Loucy (cell line): ENCODE measurements around the gene RB1.

ENCODE experiments used
- H2AFZ ChIP-seq: fragments of 200-600 bp; sonication (generic); 2 replicates; pipeline ENCODE4 v1.6.0; 2016; ENCODE audit warnings: antibody characterized with exemption, mild to moderate bottlenecking, low read length, moderate library complexity
- H3F3A ChIP-seq: fragments of 200-600 bp; 2 replicates; pipeline ENCODE4 v1.6.0; 2016; ENCODE audit warnings: antibody characterized with exemption, low read depth, mild to moderate bottlenecking
- H3K27me3 ChIP-seq: fragments of 200-600 bp; sonication (generic); 2 replicates; pipeline ENCODE4 v1.6.1; 2014; ENCODE audit warnings: low read length, mild to moderate bottlenecking; ENCODE audit not compliant: insufficient read depth, poor library complexity, severe bottlenecking
- H3K36me3 ChIP-seq: fragments of 200-600 bp; sonication (generic); 2 replicates; pipeline ENCODE4 v1.6.1; 2016; ENCODE audit warnings: low read length; ENCODE audit not compliant: insufficient read depth
- H3K4me1 ChIP-seq: fragments of 200-600 bp; sonication (generic); 2 replicates; pipeline ENCODE4 v1.5.1; 2014; ENCODE audit warnings: low read length, mild to moderate bottlenecking; ENCODE audit not compliant: insufficient read depth, poor library complexity, severe bottlenecking
- H3K4me2 ChIP-seq: fragments of 200-600 bp; sonication (generic); 2 replicates; pipeline ENCODE4 v1.6.0; 2014; ENCODE audit warnings: antibody characterized with exemption, low read length, low read depth, mild to moderate bottlenecking; ENCODE audit not compliant: poor library complexity, severe bottlenecking
- H3K4me3 ChIP-seq: fragments of 200-600 bp; sonication (generic); 2 replicates; pipeline ENCODE4 v1.5.1; 2014; ENCODE audit warnings: low read length, mild to moderate bottlenecking, mixed read lengths; ENCODE audit not compliant: poor library complexity, severe bottlenecking
- H3K79me2 ChIP-seq: fragments of 200-600 bp; sonication (generic); 2 replicates; pipeline ENCODE4 v1.6.1; 2014; ENCODE audit warnings: low read length; ENCODE audit not compliant: insufficient read depth
- H3K9ac ChIP-seq: fragments of 200-600 bp; sonication (generic); 2 replicates; pipeline ENCODE4 v1.6.0; 2014; ENCODE audit warnings: mild to moderate bottlenecking, low read depth, low read length, moderate library complexity; ENCODE audit not compliant: poor library complexity, severe bottlenecking
- H3K9me2 ChIP-seq: fragments of 200-600 bp; sonication (generic); replicated peaks from 2 replicates; pipeline ENCODE4 v1.6.1; 2016; ENCODE audit warnings: low read depth, low read length, mixed read lengths
- H3K9me3 ChIP-seq: fragments of 200-600 bp; sonication (generic); 2 replicates; pipeline ENCODE4 v1.6.1; 2014; ENCODE audit warnings: mild to moderate bottlenecking, antibody characterized with exemption, low read length, low read depth; ENCODE audit not compliant: insufficient read depth
- H4K20me1 ChIP-seq: fragments of 200-600 bp; sonication (generic); 2 replicates; pipeline ENCODE4 v1.6.0; 2014; ENCODE audit warnings: antibody characterized with exemption, low read length, mild to moderate bottlenecking; ENCODE audit not compliant: insufficient read depth, poor library complexity, severe bottlenecking
- EZH2phosphoT487 ChIP-seq: fragments of 200-600 bp; IDR thresholded peaks from 2 replicates; pipeline ENCODE4 v1.6.1; 2018; ENCODE audit warnings: antibody characterized with exemption, mild to moderate bottlenecking, moderate library complexity, borderline replicate concordance
- TF ChIP-seq, protein P1 (sequence below): fragments of 200-600 bp; sonication (generic); conservative IDR thresholded peaks from 2 replicates; pipeline ENCODE4 v1.5.1; 2014; ENCODE audit warnings: mild to moderate bottlenecking, antibody characterized with exemption, low read length

Gene RB1

GRCh38 chr13:48505012-48505411 lies 201.5 kb downstream of the RB1 start:
- Histone ChIP-seq H3K9me3 (no peaks in the 10 kb centered on the region), H3K9ac (peak overlapping the region; percentile 56), H3K36me3 (no peaks in the 10 kb centered on the region), H3K4me1 (peaks cover 87% of the 10 kb centered on the region), H3K79me2 (peaks cover 5% of the 10 kb centered on the region; the same call in 1 of the 2 replicates), H3F3A (peaks cover 9% of the 10 kb centered on the region), H3K27me3 (no peaks in the 10 kb centered on the region), H3K4me3 (peak overlapping the region; percentile 19), H4K20me1 (no peaks in the 10 kb centered on the region), H3K9me2 (no peaks in the 10 kb centered on the region), H3K4me2 (peak overlapping the region; percentile 61), H2AFZ (no peak overlapping the region)
- no peak for TF ChIP-seq EZH2phosphoT487
- TF ChIP-seq, protein P1, sequence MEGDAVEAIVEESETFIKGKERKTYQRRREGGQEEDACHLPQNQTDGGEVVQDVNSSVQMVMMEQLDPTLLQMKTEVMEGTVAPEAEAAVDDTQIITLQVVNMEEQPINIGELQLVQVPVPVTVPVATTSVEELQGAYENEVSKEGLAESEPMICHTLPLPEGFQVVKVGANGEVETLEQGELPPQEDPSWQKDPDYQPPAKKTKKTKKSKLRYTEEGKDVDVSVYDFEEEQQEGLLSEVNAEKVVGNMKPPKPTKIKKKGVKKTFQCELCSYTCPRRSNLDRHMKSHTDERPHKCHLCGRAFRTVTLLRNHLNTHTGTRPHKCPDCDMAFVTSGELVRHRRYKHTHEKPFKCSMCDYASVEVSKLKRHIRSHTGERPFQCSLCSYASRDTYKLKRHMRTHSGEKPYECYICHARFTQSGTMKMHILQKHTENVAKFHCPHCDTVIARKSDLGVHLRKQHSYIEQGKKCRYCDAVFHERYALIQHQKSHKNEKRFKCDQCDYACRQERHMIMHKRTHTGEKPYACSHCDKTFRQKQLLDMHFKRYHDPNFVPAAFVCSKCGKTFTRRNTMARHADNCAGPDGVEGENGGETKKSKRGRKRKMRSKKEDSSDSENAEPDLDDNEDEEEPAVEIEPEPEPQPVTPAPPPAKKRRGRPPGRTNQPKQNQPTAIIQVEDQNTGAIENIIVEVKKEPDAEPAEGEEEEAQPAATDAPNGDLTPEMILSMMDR: peak; percentile 41

- peaks cover 5% of the 10 kb centered on the region; the same call in 1 of the 2 replicates for H3K79me2 ChIP-seq
- TF ChIP-seq, protein P1: no peak
- TF ChIP-seq EZH2phosphoT487: no peak; the same call in 1 of the 2 replicates
- H3K9ac ChIP-seq: peak overlapping the region; percentile 56
- no peaks in the 10 kb centered on the region for H3K27me3 ChIP-seq
- peak overlapping the region; percentile 54 for H3K4me3 ChIP-seq
- H3F3A ChIP-seq: peaks cover 9% of the 10 kb centered on the region
- peaks cover 90% of the 10 kb centered on the region for H3K4me1 ChIP-seq
- no peaks in the 10 kb centered on the region for H4K20me1 ChIP-seq
- H3K36me3 ChIP-seq: no peaks in the 10 kb centered on the region
- H3K4me2 ChIP-seq: peak overlapping the region; percentile 73
- H3K9me2 ChIP-seq: no peaks in the 10 kb centered on the region
- no peaks in the 10 kb centered on the region for H3K9me3 ChIP-seq
- no peak overlapping the region for H2AFZ ChIP-seq
Observed at GRCh38 chr13:48505597-48506091, 202.1 kb downstream of the RB1 start.

- no peaks in the 10 kb centered on the region for H3K9me3 ChIP-seq
- H3K27me3 ChIP-seq: no peaks in the 10 kb centered on the region
- H3K9me2 ChIP-seq: no peaks in the 10 kb centered on the region
- no peaks in the 10 kb centered on the region for H4K20me1 ChIP-seq
- TF ChIP-seq EZH2phosphoT487: no peak
- TF ChIP-seq, protein P1: no peak
- H3K4me1 ChIP-seq: peaks cover 87% of the 10 kb centered on the region
- H3K4me2 ChIP-seq: peak overlapping the region; percentile 73
- H3K36me3 ChIP-seq: no peaks in the 10 kb centered on the region
- no peak overlapping the region for H3K9ac ChIP-seq
- H3K79me2 ChIP-seq: peaks cover 5% of the 10 kb centered on the region; the same call in 1 of the 2 replicates
- H2AFZ ChIP-seq: no peak overlapping the region
- H3K4me3 ChIP-seq: peak overlapping the region; percentile 54
- H3F3A ChIP-seq: peaks cover 9% of the 10 kb centered on the region
Observed at GRCh38 chr13:48506092-48506701, 202.6 kb downstream of the RB1 start.
